HepG2 (cell line): ENCODE measurements around the gene CAPN9. TPM values are rescaled to one million over a fixed set of nuclear protein-coding genes. Genes with fewer than 3 reads are reported as not detected.

Source experiments
- CHD2 ChIP-seq: IDR thresholded peaks from 2 replicates; pipeline ENCODE4 v1.6.1; 2011; ENCODE audit warnings: low read depth, low read length, improper control_type of control experiment
- DR1 ChIP-seq: sonication (generic); formaldehyde crosslinking; IDR thresholded peaks from 2 replicates; pipeline ENCODE4 v1.8.0; 2021; ENCODE audit warnings: mild to moderate bottlenecking, missing genetic modification reagents, inconsistent platforms
- DRAP1 ChIP-seq: IDR thresholded peaks from 2 replicates; pipeline ENCODE4 v1.6.1; 2016; ENCODE audit warnings: missing genetic modification reagents, missing compliant biosample characterization
- EEA1 ChIP-seq: sonication (generic); formaldehyde crosslinking; IDR thresholded peaks from 2 replicates; pipeline ENCODE4 v1.5.1; 2020; ENCODE audit warnings: mild to moderate bottlenecking, missing genetic modification reagents, borderline replicate concordance
- GATAD2A ChIP-seq: IDR thresholded peaks from 2 replicates; pipeline ENCODE4 v1.6.1; 2016
- GLI4 ChIP-seq: sonication (generic); formaldehyde crosslinking; IDR thresholded peaks from 2 replicates; pipeline ENCODE4 v1.5.1; 2020; ENCODE audit warnings: missing genetic modification reagents, mild to moderate bottlenecking, moderate library complexity, borderline replicate concordance
- HOXA7 ChIP-seq: sonication (generic); formaldehyde crosslinking; IDR thresholded peaks from 2 replicates; pipeline ENCODE4 v1.8.1; 2022; ENCODE audit warnings: mild to moderate bottlenecking, missing genetic modification reagents, moderate library complexity
- ISX ChIP-seq: sonication (generic); formaldehyde crosslinking; conservative IDR thresholded peaks from 2 replicates; pipeline ENCODE4 v1.5.0; 2020; ENCODE audit warnings: missing genetic modification reagents
- MXI1 ChIP-seq: IDR thresholded peaks from 3 replicates; pipeline ENCODE4 v1.6.1; 2012; ENCODE audit warnings: low read depth, low read length, inconsistent platforms, borderline replicate concordance
- RCOR2 ChIP-seq: IDR thresholded peaks from 2 replicates; pipeline ENCODE4 v1.6.1; 2016; ENCODE audit warnings: missing biosample characterization, missing genetic modification reagents
- RORA ChIP-seq: sonication (generic); formaldehyde crosslinking; IDR thresholded peaks from 2 replicates; pipeline ENCODE4 v1.5.0; 2020; ENCODE audit warnings: mild to moderate bottlenecking, missing genetic modification reagents, moderate library complexity
- SOX6 ChIP-seq, 2 experiments: fragments of 450-650 bp in 1 of 2; sonication (generic) in 1 of 2; formaldehyde crosslinking in 1 of 2; IDR thresholded peaks; 2 replicates each; pipeline versions ENCODE4 v1.4.0 to v1.6.1; 2017 to 2020; ENCODE audit warnings: antibody characterized with exemption in 1 of 2, mild to moderate bottlenecking in 1 of 2, missing genetic modification reagents in 1 of 2
- TFE3 ChIP-seq: IDR thresholded peaks from 2 replicates; pipeline ENCODE4 v1.6.1; 2016
- WIZ ChIP-seq: sonication (generic); formaldehyde crosslinking; IDR thresholded peaks from 2 replicates; pipeline ENCODE4 v1.5.1; 2020; ENCODE audit warnings: mild to moderate bottlenecking, missing genetic modification reagents
- ZEB1 ChIP-seq: IDR thresholded peaks from 2 replicates; pipeline ENCODE4 v1.6.1; 2012; ENCODE audit warnings: mild to moderate bottlenecking, low read depth, inconsistent platforms; ENCODE audit not compliant: insufficient replicate concordance
- ZFP1 ChIP-seq: IDR thresholded peaks from 2 replicates; pipeline ENCODE4 v1.6.1; 2016
- ZFY ChIP-seq: sonication (generic); formaldehyde crosslinking; IDR thresholded peaks from 2 replicates; pipeline ENCODE4 v1.4.0; 2020; ENCODE audit warnings: missing genetic modification reagents
- ZIK1 ChIP-seq: sonication (generic); formaldehyde crosslinking; IDR thresholded peaks from 2 replicates; pipeline ENCODE4 v1.5.0; 2020; ENCODE audit warnings: mild to moderate bottlenecking, low read depth, missing genetic modification reagents, borderline replicate concordance
- ZNF343 ChIP-seq: sonication (generic); formaldehyde crosslinking; IDR thresholded peaks from 2 replicates; pipeline ENCODE4 v1.4.0; 2020; ENCODE audit warnings: mild to moderate bottlenecking, missing genetic modification reagents
- polyA plus RNA-seq, 8 experiments: library from polyadenylated mRNA; depleted of rRNA in 3 of 8; stranded (reverse) in 7 of 8; unstranded in 1 of 8; fragments of >200 nt; fragmentation: Illumina TruSeq in 4 of 8; extraction: Trizol in 4 of 8; gene quantifications; 2 replicates each; pipeline versions ENCODE4 v1.2.1 to v1.2.3, GENCODE V29; 2011 to 2016; ENCODE audit warnings: low read depth in 4 of 8, missing spikeins in 1 of 8, mixed read lengths in 1 of 8; ENCODE audit not compliant: insufficient read depth in 1 of 8
- total RNA-seq, 5 experiments: library from RNA; depleted of rRNA; stranded (reverse); fragments of >200 nt; fragmentation: Illumina TruSeq; extraction: Trizol; gene quantifications; 2 replicates each; pipeline ENCODE4 v1.2.3, GENCODE V29; 2016; ENCODE audit warnings: low read depth in 1 of 5
- TF ChIP-seq, protein P1 (sequence below): IDR thresholded peaks from 2 replicates; pipeline ENCODE4 v1.6.1; 2016; ENCODE audit warnings: low read depth, missing genetic modification reagents, missing compliant biosample characterization
- TF ChIP-seq, protein P2 (sequence below): sonication (generic); formaldehyde crosslinking; IDR thresholded peaks from 2 replicates; pipeline ENCODE4 v1.4.0; 2020; ENCODE audit warnings: missing genetic modification reagents, borderline replicate concordance

CAPN9 gene
- total and polyA plus RNA-seq, 2 of the 13 experiments (the other 11 are each of a cell fraction or from before 2014, with no cell fraction given), result 0.04 to 0.31 TPM

DNA sequence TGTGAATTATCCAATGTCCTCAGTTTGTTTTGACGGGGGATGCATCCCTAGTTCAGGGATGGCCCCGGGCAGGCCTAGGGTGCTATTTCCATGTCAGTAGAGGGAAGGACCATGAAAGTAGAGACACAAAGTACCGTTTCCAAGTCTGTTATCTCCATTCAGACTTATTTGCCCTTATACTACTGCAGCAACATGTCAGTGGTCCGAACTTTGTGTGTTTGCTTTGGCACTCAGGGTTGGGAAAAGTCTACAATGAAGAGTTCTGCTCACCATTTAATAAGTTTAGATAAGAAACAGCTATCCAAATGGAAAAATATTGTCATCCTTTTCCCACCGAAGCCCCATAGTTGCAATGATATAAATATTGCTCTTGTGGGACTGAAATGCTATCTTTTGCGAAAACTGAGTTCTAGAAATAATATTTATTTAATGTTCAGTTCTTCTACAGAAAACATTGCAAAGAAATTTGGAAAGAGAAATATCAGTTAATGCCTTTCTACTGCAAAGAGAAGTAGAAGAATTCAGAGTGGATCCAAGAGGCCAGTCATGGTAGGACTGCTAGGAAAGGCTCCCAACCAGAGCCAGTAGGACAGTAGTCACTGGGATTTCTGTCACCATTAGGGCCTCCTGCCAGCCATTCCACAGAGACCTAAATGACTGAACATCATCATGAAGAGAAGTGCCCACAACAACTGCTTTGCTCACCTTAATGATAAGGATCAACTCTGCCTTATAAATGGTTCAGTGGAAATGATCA lies 21.8 kb upstream of the CAPN9 start (continued):
- TF ChIP-seq, protein P1, sequence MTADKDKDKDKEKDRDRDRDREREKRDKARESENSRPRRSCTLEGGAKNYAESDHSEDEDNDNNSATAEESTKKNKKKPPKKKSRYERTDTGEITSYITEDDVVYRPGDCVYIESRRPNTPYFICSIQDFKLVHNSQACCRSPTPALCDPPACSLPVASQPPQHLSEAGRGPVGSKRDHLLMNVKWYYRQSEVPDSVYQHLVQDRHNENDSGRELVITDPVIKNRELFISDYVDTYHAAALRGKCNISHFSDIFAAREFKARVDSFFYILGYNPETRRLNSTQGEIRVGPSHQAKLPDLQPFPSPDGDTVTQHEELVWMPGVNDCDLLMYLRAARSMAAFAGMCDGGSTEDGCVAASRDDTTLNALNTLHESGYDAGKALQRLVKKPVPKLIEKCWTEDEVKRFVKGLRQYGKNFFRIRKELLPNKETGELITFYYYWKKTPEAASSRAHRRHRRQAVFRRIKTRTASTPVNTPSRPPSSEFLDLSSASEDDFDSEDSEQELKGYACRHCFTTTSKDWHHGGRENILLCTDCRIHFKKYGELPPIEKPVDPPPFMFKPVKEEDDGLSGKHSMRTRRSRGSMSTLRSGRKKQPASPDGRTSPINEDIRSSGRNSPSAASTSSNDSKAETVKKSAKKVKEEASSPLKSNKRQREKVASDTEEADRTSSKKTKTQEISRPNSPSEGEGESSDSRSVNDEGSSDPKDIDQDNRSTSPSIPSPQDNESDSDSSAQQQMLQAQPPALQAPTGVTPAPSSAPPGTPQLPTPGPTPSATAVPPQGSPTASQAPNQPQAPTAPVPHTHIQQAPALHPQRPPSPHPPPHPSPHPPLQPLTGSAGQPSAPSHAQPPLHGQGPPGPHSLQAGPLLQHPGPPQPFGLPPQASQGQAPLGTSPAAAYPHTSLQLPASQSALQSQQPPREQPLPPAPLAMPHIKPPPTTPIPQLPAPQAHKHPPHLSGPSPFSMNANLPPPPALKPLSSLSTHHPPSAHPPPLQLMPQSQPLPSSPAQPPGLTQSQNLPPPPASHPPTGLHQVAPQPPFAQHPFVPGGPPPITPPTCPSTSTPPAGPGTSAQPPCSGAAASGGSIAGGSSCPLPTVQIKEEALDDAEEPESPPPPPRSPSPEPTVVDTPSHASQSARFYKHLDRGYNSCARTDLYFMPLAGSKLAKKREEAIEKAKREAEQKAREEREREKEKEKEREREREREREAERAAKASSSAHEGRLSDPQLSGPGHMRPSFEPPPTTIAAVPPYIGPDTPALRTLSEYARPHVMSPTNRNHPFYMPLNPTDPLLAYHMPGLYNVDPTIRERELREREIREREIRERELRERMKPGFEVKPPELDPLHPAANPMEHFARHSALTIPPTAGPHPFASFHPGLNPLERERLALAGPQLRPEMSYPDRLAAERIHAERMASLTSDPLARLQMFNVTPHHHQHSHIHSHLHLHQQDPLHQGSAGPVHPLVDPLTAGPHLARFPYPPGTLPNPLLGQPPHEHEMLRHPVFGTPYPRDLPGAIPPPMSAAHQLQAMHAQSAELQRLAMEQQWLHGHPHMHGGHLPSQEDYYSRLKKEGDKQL (CRISPR knock-in tag), result peak; percentile 70
- TF ChIP-seq EEA1 (no peak), WIZ (CRISPR knock-in tag) (no peak), GLI4 (CRISPR knock-in tag) (no peak), ZNF343 (CRISPR knock-in tag) (no peak), RORA (CRISPR knock-in tag) (no peak), HOXA7 (CRISPR knock-in tag) (no peak), ZFP1 (CRISPR knock-in tag) (0 out of 2 replicates have a peak, but pooled peaks have one; percentile 61), ZFY (CRISPR knock-in tag) (no peak; the same call in 1 of the 2 replicates), TFE3 (CRISPR knock-in tag) (peak; percentile 52; the same call in 1 of the 2 replicates), SOX6 (IDR thresholded peaks at IDR 0.05) (no peak), SOX6 (CRISPR knock-in tag; IDR thresholded peaks at IDR 0.05) (peak; percentile 75), GATAD2A (peak; percentile 73), RCOR2 (CRISPR knock-in tag) (peak; percentile 65), ZEB1 (no peak), DRAP1 (CRISPR knock-in tag) (peak; percentile 48; the same call in 1 of the 2 replicates), DR1 (CRISPR knock-in tag) (no peak), ZIK1 (CRISPR knock-in tag) (no peak), MXI1 (no peak), CHD2 (no peak), ISX (CRISPR knock-in tag) (no peak)
- TF ChIP-seq, protein P2, sequence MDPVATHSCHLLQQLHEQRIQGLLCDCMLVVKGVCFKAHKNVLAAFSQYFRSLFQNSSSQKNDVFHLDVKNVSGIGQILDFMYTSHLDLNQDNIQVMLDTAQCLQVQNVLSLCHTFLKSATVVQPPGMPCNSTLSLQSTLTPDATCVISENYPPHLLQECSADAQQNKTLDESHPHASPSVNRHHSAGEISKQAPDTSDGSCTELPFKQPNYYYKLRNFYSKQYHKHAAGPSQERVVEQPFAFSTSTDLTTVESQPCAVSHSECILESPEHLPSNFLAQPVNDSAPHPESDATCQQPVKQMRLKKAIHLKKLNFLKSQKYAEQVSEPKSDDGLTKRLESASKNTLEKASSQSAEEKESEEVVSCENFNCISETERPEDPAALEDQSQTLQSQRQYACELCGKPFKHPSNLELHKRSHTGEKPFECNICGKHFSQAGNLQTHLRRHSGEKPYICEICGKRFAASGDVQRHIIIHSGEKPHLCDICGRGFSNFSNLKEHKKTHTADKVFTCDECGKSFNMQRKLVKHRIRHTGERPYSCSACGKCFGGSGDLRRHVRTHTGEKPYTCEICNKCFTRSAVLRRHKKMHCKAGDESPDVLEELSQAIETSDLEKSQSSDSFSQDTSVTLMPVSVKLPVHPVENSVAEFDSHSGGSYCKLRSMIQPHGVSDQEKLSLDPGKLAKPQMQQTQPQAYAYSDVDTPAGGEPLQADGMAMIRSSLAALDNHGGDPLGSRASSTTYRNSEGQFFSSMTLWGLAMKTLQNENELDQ (CRISPR knock-in tag), result 0 out of 2 replicates have a peak, but pooled peaks have one; percentile 32
